ENCODE data around the gene LAPTM5. TPM values are rescaled to one million over a fixed set of nuclear protein-coding genes. Genes with fewer than 3 reads are reported as not detected.
"Not testable (repeated sequence)": the region's sequence is repeated elsewhere in the genome, so short reads cannot be mapped to it uniquely, and the experiment has no call there.

The LAPTM5 gene
- total and polyA plus RNA-seq, 8 donors = 4.6 to 48.4 (median 35.4) TPM

DNA sequence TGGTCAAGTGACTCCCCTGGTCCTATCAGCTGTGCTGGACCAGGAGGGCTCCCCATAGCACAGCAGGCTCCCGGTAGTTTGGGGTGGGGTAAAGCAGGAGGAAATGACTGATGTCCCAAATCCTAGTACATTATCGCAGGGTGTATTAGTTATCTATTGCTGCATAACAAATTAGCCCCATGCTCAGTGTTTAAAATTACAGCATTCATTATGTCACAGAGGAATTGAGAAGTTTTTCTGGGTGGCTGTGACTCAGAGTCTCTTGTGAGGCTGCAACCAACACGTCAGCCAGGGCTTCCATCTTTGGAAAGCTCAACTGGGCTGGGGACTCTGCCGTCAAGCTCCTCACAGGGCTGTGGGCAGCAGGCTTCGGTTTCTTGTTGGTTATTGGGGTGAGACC, 34.3 kb upstream of the LAPTM5 start:
- intact Hi-C loops (cut with DNase I; ENCODE audit: low total_unique reads) = no loop called here
- TF ChIP-seq POLR2AphosphoS5 (IDR thresholded peaks at IDR 0.05) (no peak), CTCF (IDR thresholded peaks at IDR 0.05) (no peak), EP300 (IDR thresholded peaks at IDR 0.05) (no peak), POLR2A (IDR thresholded peaks at IDR 0.05) (no peak)
- Histone ChIP-seq H3K9me3 (no peaks in the 10 kb centered on the region), H3K27ac (no peak overlapping the region), H3K27me3 (peaks cover 0 to 22% (median 0%) of the 10 kb centered on the region in 3 donors), H3K36me3 (no peaks in the 10 kb centered on the region), H3K4me1 (no peaks in the 10 kb centered on the region), H3K4me3 (no peak overlapping the region)
- WGBS, 5 donors = 75 to 79% (median 77%) methylated on average over 5 of the region's 5 CpGs
- no peak for DNase-seq

GRCh38 chr1:30790850-30791778, 33.5 kb upstream of the LAPTM5 start:
- TF ChIP-seq POLR2AphosphoS5 (IDR thresholded peaks at IDR 0.05) (no peak), POLR2A (IDR thresholded peaks at IDR 0.05) (no peak), CTCF (IDR thresholded peaks at IDR 0.05) (no peak), EP300 (IDR thresholded peaks at IDR 0.05) (no peak)
- Histone ChIP-seq H3K36me3 (no peaks in the 10 kb centered on the region), H3K4me3 (no peak overlapping the region), H3K27me3 (peaks cover 0 to 22% (median 0%) of the 10 kb centered on the region in 3 donors), H3K9me3 (no peaks in the 10 kb centered on the region), H3K27ac (peak overlapping the region in 1 of 5 donors; percentile 18), H3K4me1 (no peaks in the 10 kb centered on the region)
- WGBS, 5 donors = 42 to 66% (median 57%) methylated on average over 5 of the region's 5 CpGs
- no peak for DNase-seq
- intact Hi-C loops (cut with DNase I; ENCODE audit: low total_unique reads) = no loop called here

DNA sequence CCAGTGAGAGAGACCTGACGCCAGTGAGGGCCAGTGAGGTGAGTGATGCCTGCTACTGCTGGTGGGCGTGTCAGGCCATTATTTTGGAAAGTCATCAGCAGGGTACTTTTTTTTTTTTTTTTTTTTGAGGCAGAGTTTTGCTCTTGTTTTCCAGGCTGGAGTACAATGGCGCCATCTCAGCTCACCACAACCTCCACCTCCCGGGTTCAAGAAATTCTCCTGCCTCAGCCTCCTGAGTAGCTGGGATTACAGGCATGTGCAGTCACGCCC, 32.6 kb upstream of the LAPTM5 start:
- H3K9me3 ChIP-seq; DNase-seq; H3K27ac ChIP-seq; H3K36me3 ChIP-seq; intact Hi-C loops (cut with DNase I; ENCODE audit: low total_unique reads); H3K4me1 ChIP-seq; H3K4me3 ChIP-seq: not testable (repeated sequence)
- 79 to 91% (median 88%) methylated on average over 5 of the region's 5 CpGs for WGBS, 5 donors
- peaks cover 0 to 22% (median 0%) of the 10 kb centered on the region in 3 donors for H3K27me3 ChIP-seq

- WGBS, 5 donors = 76 to 86% (median 79%) methylated on average over 10 to 12 of the region's 12 CpGs
- intact Hi-C loops (cut with DNase I; ENCODE audit: low total_unique reads) = no loop called here
- H3K4me3 ChIP-seq = no peak overlapping the region
- no peak overlapping the region for H3K27ac ChIP-seq
- H3K36me3 ChIP-seq = no peaks in the 10 kb centered on the region
- no peak for DNase-seq
- H3K27me3 ChIP-seq = peaks cover 0 to 22% (median 0%) of the 10 kb centered on the region in 3 donors
- H3K9me3 ChIP-seq = no peaks in the 10 kb centered on the region
- no peaks in the 10 kb centered on the region for H3K4me1 ChIP-seq
- no peak for TF ChIP-seq POLR2AphosphoS5 (IDR thresholded peaks at IDR 0.05)
- no peak for TF ChIP-seq CTCF (IDR thresholded peaks at IDR 0.05)
- TF ChIP-seq EP300 (IDR thresholded peaks at IDR 0.05) = no peak
- TF ChIP-seq POLR2A (IDR thresholded peaks at IDR 0.05) = no peak
Observed at GRCh38 chr1:30789388-30790255, 32.0 kb upstream of the LAPTM5 start.
